Measurements from ENCODE around the gene TMEM232. TPM values are rescaled to one million over a fixed set of nuclear protein-coding genes. Genes with fewer than 3 reads are reported as not detected.

TMEM232 gene
- total and polyA plus RNA-seq, 9 of the 15 experiments (the other 6 are each of a cell fraction or from before 2014, with no cell fraction given) = 0.09 to 2.2 (median 0.41) TPM

- no peak for TF ChIP-seq U2AF1 (optimal IDR thresholded peaks at IDR 0.05; ENCODE audit: low read depth, low read length)
- TF ChIP-seq HNRNPUL1 (IDR thresholded peaks at IDR 0.05; ENCODE audit: low read length) = no peak
- no peak for TF ChIP-seq POLR2AphosphoS5 (IDR thresholded peaks at IDR 0.05; ENCODE audit: control insufficient read depth, insufficient read depth, low read depth, low read length)
- no peak for TF ChIP-seq ZKSCAN1 (IDR thresholded peaks at IDR 0.05; ENCODE audit: low read depth, low read length)
- no peak for TF ChIP-seq RBFOX2 (IDR thresholded peaks at IDR 0.05; ENCODE audit: low read depth, low read length)
- no peak for TF ChIP-seq ELF1 (tag; IDR thresholded peaks at IDR 0.05)
- TF ChIP-seq ZZZ3 (IDR thresholded peaks at IDR 0.05) = no peak
- no peak for TF ChIP-seq ZFP1 (CRISPR knock-in tag; IDR thresholded peaks at IDR 0.05)
- no peak for TF ChIP-seq ARHGAP35 (IDR thresholded peaks at IDR 0.05; ENCODE audit: partially characterized antibody)
- TF ChIP-seq NFE2L1 (tag; IDR thresholded peaks at IDR 0.05; ENCODE audit: borderline replicate concordance, low read depth) = no peak
- 0 out of 2 replicates have a peak, but pooled peaks have one; percentile 15 for TF ChIP-seq CBFA2T2 (conservative IDR thresholded peaks at IDR 0.05)
- no peak for TF ChIP-seq MAZ (CRISPR knock-in tag; conservative IDR thresholded peaks at IDR 0.05 in 1 of 2, IDR thresholded peaks at IDR 0.05 in 1 of 2)
- no peak for TF ChIP-seq NONO (IDR thresholded peaks at IDR 0.05; ENCODE audit: low read depth in 2 of 2, low read length in 1 of 2)
- no peak for TF ChIP-seq ESRRA (IDR thresholded peaks at IDR 0.05; ENCODE audit: borderline replicate concordance, low read depth)
- TF ChIP-seq RBM17 (IDR thresholded peaks at IDR 0.05; ENCODE audit: borderline replicate concordance, low read depth, low read length) = no peak
- TF ChIP-seq FOXM1 (IDR thresholded peaks at IDR 0.05; ENCODE audit: low read depth) = no peak
- no peak for TF ChIP-seq FOXM1 (CRISPR knock-in tag; IDR thresholded peaks at IDR 0.05; ENCODE audit: low read depth)
- no peak for TF ChIP-seq NR3C1 (CRISPR knock-in tag; IDR thresholded peaks at IDR 0.05)
- TF ChIP-seq ZNF436 (CRISPR knock-in tag; IDR thresholded peaks at IDR 0.05) = no peak
- TF ChIP-seq PYGO2 (tag; IDR thresholded peaks at IDR 0.05) = no peak
- no peak for TF ChIP-seq MYNN (IDR thresholded peaks at IDR 0.05)
- no peak for TF ChIP-seq MYNN (CRISPR knock-in tag; IDR thresholded peaks at IDR 0.05)
- no peak for TF ChIP-seq ZNF655 (CRISPR knock-in tag; IDR thresholded peaks at IDR 0.05)
- TF ChIP-seq ZNF282 (CRISPR knock-in tag; IDR thresholded peaks at IDR 0.05) = no peak
- TF ChIP-seq NCOA1 (IDR thresholded peaks at IDR 0.05; ENCODE audit: low read depth) = no peak
- no peak for TF ChIP-seq NEUROD1 (IDR thresholded peaks at IDR 0.05; ENCODE audit: borderline replicate concordance, low read depth, low read length, partially characterized antibody)
- no peak for TF ChIP-seq MTF1 (CRISPR knock-in tag; IDR thresholded peaks at IDR 0.05; ENCODE audit: borderline replicate concordance)
- TF ChIP-seq HDAC6 (IDR thresholded peaks at IDR 0.05; ENCODE audit: low read depth, low read length) = no peak
- peak; percentile 37 for TF ChIP-seq FOS (IDR thresholded peaks at IDR 0.05; ENCODE audit: extremely low read depth, insufficient read length)
- no peak for TF ChIP-seq TRIM24 (IDR thresholded peaks at IDR 0.05)
- no peak for TF ChIP-seq PHF20 (IDR thresholded peaks at IDR 0.05; ENCODE audit: partially characterized antibody)
These were observed at the start of gene TMEM232 (continued) for GRCh38 chr5:110726249-110727024.
